Stimulated activated CD4-positive, alpha-beta T cell treated with anti-CD3 and anti-CD28 coated beads, TNF-alpha, amount 100 ng/mL, for 4 hours (primary cell): ENCODE results near the gene MAPT.

Experiments used
- DNase-seq, 3 experiments: peaks; one replicate each; pipeline ENCODE4 v3.0.0-alpha.2; 2020; ENCODE audit warnings: low read depth in 3 of 3

The MAPT gene

DNA sequence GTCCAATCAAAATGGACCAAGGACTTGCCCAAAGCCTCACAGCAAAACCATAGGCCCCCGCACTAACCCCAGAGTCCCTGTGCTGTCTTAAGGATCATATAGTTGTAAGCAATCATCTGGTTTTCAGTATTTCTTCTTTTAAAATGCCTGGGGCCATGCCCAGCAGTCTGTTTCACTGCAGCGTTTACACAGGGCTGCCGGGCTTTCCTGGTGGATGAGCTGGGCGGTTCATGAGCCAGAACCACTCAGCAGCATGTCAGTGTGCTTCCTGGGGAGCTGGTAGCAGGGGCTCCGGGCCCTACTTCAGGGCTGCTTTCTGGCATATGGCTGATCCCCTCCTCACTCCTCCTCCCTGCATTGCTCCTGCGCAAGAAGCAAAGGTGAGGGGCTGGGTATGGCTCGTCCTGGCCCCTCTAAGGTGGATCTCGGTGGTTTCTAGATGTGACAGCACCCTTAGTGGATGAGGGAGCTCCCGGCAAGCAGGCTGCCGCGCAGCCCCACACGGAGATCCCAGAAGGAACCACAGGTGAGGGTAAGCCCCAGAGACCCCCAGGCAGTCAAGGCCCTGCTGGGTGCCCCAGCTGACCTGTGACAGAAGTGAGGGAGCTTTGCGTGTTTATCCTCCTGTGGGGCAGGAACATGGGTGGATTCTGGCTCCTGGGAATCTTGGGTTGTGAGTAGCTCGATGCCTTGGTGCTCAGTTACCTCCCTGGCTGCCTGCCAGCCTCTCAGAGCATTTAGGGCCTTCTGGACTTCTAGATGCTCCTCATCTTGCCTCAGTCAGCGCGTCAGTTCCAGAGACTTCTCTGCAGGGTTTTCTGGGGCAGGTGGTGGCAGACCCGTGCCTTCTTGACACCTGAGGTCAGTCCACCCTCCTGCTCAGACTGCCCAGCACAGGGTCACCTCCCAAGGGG lies 79.8 kb downstream of the MAPT start:
- no peak for DNase-seq

DNA sequence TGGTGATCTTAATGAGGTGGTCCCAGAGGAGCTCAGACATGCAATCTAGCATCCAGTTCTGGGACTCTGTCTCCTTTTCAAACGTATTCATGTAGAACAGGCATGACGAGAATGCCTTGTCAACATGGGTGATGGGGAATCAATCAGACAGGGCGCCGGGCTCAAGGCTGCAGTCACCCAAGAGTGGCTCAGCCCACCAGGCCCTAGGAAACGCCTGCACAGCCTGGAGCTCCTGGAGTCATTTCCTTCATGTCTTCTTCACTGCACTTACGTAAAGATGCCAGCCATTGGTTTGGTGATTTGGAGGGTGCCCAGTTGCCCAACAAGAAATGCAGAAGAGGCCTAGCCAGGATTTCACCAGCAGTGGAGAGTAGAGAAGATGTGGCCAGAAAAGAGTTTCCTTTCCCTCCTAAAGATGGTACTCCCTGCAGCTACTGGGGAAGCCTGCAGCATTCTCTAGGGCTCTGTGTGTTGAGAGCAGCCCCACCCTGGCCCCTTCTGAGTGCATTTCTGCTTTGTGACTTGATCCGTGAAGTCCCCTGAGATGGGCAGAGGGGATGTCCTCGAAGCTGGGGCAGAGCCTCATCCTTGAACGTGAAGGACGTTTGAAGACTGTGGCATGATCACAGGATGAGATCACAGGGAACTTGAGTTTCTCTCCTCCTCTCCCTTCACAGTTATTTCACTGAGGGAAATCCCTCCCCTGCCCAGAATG lies 80.7 kb downstream of the MAPT start:
- DNase-seq = no peak

DNA sequence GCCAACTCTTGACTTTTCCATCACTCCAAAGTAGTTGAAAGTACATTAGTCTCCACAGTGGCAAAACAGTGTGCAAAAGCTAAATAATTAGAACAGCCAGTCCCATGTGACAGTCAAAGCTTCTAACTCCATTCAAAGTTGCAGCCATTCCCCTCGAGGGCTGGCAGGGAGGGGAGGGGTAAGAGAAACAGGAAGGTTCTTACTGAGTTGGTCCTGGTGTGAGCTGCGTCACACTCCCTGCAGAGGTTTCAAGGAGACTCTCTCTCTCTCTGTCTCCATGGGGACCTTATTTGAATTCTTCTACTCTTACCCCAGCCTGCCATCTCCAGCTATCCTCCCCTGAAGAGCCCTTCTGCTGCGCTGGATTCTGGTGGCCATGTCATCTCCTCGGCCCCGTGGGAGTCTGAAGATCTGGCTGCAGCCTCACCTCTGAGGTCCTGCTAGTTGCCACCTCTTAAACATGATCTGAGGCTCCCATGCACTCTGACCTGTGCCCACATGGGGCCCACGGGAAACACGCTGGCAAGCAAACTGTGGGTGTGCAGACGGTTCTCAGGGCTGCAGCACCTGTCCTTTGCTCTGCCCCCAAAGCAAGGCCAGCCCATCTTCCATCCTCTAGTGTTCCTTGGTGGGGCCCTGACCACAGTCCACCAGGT lies 81.4 kb downstream of the MAPT start:
- DNase-seq = no peak

DNA sequence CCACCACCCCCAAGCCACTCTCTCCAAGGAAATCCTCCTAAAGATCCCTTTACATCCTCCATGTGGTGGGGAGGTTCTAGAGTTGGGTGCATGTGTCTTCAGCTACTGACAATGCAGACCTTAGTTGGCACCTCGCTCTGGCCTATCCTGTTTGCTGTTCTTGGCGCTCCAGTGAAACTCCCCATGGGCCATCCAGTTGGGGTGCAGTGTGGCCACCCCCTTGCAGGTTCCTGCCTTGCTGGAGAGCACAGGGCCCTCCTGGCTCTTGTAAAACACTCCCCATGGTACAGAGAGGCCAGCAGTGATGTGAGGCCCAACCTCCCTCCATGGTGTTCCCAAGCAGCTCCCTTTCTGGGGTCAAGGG lies 82.0 kb downstream of the MAPT start:
- DNase-seq = no peak

DNA sequence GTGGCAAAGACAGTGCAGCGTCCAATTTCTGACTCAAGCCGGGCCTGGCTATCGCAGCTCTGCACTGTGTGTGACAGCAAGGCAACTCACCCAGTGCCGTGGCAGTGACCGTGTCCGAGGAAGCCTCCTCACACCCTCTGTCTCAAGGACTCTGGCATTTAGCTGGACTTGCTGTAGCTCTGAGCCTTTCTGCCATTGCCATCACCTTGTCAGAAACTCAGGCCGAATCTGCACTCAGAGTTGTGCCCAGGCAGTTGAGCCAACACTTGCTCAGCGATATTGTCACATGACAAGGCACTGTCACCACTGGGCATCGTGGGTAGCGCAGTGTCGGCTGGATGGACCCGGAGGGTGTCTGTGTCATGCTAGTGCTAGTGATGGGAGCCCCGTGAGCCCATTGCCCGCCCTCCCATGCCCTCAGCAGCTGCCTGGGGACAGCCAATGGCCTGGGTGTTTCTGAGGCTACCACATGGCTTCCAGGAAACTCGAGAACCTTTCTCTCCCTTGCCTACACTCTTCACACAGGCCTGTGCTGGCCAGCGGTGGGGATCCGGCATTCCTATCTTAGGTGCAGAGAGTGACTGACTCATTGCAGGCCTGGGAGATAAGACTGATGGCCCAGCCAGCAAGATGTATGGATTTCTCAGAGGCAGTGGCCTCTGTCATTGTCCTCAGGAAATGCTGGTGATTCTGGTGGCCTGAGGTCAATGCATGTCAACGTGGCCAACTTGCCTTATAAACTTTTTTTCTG lies 82.6 kb downstream of the MAPT start:
- no peak for DNase-seq

DNA sequence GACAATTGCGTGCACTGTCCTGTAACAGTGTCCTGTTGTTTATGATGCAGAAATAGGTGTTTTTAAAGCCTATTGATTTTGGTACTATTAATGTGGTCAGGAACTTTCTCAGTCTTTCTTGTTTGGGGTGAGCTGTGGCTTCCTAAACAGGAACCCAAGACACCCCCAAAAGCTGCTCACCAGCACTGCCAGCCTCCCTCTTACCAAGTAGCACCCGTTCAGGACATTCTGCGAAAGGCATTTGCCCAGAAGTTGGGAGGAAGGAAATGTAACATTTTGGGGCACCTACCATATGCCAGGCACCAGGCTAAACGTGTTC lies 83.1 kb downstream of the MAPT start:
- DNase-seq = no peak

DNA sequence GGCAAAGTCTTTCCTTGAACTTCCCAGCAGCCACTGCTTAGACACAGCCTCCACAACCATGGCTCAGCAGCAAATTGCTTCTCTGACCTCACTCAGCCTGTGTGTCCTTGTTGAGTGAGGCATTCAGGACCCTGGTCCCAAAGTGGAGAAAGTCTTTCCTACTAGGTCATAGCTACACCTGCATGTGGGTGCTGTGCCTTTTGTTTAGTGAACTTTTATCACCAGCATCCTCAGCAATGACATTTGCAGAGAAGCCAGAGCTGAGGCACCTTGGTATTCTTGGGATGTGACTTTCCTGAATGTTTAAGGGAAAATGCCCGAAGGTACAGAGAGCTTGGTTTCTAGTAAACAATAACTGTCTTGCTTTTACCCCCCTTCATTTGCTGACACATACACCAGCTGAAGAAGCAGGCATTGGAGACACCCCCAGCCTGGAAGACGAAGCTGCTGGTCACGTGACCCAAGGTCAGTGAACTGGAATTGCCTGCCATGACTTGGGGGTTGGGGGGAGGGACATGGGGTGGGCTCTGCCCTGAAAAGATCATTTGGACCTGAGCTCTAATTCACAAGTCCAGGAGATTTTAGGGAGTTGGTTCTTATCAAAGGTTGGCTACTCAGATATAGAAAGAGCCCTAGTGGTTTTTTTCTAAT lies 83.7 kb downstream of the MAPT start:
- no peak for DNase-seq

DNA sequence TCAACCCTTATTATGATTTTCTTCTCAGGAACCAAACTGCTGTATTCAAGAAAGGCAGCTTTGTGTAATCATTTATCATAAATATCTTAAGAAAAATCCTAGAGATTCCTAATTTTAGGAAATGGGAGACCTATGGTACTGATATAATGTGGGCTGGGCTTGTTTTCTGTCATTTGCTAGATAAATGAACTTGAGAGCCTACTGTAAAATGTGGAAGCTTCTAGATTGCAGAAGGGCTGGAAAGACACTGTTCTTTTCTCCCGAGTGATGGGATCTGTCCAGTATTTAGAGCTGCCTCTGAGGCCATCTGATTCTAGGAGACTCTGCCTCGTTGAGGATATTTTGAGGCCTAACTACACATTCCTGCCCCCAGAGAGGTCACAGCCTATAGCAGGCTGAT lies 84.8 kb downstream of the MAPT start:
- no peak for DNase-seq

DNA sequence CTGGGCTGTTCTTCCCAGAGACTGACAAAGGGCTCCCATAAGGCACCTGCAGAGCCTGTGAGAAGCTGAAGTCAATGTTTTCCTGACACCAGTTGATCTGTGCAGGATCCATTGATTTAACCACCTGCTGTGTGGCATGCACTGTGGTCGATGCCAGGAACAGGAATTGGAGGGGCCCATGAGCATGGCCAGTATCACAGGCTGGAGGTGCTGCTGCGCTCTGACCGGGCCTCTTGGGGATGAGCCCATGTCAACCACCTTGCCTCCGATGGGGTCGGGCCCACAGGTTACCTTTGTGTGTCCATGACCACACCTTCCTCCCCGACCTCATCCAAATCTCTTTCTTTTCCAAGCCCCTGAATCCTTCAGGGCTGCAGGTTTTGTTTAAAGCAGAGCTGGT lies 86.5 kb downstream of the MAPT start:
- no peak for DNase-seq

DNA sequence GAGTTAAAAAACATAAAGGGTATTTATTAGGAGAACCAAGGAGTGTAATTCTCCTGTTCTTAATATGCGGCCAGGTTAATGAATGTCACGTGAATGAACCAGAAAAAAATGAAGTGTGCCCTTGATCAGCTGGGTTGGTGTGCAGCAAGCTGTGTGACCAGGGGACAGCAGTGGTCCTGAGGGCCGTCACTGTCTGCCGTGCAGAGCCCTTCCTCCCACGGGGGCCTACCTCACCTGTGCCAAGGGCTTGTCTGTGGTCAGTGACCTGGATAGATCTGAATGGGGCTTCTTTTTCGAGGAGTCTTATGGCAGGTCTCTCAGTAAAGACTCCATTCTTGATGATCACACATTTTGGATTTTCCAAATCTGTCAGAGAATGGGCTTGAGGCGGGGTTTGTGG lies 87.0 kb downstream of the MAPT start:
- no peak for DNase-seq

DNA sequence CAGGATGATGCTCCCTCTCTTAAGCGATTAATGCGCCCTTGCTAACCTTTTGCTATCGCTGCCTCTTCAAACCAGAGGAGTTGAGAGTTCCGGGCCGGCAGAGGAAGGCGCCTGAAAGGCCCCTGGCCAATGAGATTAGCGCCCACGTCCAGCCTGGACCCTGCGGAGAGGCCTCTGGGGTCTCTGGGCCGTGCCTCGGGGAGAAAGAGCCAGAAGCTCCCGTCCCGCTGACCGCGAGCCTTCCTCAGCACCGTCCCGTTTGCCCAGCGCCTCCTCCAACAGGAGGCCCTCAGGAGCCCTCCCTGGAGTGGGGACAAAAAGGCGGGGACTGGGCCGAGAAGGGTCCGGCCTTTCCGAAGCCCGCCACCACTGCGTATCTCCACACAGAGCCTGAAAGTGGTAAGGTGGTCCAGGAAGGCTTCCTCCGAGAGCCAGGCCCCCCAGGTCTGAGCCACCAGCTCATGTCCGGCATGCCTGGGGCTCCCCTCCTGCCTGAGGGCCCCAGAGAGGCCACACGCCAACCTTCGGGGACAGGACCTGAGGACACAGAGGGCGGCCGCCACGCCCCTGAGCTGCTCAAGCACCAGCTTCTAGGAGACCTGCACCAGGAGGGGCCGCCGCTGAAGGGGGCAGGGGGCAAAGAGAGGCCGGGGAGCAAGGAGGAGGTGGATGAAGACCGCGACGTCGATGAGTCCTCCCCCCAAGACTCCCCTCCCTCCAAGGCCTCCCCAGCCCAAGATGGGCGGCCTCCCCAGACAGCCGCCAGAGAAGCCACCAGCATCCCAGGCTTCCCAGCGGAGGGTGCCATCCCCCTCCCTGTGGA lies 88.6 kb downstream of the MAPT start:
- DNase-seq = no peak

DNA sequence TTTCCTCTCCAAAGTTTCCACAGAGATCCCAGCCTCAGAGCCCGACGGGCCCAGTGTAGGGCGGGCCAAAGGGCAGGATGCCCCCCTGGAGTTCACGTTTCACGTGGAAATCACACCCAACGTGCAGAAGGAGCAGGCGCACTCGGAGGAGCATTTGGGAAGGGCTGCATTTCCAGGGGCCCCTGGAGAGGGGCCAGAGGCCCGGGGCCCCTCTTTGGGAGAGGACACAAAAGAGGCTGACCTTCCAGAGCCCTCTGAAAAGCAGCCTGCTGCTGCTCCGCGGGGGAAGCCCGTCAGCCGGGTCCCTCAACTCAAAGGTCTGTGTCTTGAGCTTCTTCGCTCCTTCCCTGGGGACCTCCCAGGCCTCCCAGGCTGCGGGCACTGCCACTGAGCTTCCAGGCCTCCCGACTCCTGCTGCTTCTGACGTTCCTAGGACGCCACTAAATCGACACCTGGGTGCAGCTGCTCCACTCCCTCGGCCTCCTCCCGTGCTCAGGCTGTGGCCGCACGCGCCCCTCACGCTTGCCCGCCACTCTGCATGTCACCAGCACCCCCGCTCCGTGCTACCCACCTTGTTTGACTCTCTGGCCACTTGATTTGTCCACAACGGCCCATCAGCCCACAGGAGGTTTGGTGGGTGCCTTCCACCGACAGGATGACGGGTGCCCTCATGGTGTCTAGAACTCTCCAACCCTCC lies 89.4 kb downstream of the MAPT start:
- no peak for DNase-seq

DNA sequence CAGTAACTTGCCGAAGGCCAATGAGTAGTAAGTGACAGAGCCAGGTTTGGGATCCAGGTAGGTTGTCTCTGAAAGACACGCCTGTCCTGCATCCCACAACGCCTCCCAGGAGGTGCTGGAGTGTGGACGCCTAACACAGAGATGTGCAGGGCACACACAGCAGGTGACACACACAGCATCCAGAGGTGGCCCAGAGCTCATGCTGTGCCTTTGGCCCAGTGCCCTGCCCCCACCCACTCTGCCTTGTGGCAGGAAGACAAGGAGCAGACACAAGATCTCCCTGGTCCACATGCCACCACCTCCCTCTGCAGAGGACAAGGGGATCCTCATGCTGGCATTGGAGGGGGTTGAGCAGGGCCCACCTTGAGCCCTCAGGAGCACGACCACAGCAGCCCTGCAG lies 90.0 kb downstream of the MAPT start:
- no peak for DNase-seq

DNA sequence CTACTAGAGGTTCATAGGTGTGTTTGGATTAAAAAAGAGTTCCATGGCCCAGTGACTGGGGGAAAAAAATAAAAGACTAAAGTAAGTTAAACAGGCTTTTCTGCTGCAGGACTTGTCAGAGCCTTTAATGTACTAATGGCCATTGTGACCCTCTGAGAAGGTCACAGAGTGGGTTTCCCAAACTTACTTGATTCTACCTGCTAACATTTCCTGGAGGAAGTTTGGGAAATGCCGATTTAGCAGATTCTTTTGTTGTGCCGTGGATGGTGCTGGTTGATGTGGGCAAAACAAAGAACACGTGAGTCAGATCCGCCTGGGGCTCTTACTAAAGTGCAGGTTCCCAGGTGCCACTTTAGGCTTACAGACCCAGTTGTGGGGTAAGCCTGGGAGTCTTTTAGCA lies 91.1 kb downstream of the MAPT start:
- no peak for DNase-seq

DNA sequence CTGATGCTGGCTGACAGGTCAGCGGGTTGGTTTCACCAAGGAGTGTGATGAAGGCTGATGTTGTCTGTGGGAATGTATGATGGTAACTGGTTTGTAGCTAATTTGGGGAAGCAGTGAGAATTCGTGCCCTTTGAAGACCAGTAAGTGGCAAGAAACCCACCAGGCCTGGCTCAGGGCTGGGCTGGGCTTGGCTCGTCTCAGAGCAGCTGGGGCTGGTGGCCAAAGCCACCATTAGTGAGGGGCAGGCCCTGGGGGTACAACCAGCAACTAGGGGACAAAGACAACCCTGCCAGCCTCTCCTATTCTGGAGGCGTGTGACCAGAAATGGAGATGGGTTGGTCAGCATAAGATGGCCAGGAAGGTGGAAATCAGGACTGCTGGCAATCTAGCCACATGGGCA lies 91.7 kb downstream of the MAPT start:
- no peak for DNase-seq

DNA sequence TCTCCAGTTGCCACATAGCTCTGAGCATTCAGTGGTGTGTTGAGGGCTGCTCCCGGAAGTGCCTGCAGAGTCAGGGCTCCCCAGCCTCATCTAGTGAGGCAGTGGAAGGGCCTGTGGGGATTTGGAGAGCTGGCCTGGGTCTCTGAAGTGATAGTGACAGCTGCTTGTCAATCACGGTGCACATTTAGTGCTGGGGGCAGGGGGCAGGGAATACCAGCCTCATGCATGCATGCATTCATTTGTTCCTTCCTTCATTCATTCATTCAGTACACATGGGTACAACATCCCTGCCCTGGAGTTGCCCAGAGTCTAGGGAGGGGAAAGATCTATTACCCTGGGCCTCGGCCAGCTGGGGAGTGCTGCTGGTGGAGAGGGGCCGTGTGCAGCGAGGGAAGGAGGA lies 93.4 kb downstream of the MAPT start:
- no peak for DNase-seq

DNA sequence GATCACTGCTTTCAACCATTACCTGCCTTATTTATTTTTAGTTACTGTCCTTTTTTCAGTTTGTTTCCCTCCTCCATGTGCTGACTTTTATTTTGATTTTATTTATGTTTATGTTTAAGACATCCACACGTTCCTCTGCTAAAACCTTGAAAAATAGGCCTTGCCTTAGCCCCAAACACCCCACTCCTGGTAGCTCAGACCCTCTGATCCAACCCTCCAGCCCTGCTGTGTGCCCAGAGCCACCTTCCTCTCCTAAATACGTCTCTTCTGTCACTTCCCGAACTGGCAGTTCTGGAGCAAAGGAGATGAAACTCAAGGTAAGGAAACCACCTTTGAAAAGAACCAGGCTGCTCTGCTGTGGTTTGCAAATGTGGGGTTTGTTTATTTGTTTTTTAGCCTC lies 95.4 kb downstream of the MAPT start:
- DNase-seq = no peak

DNA sequence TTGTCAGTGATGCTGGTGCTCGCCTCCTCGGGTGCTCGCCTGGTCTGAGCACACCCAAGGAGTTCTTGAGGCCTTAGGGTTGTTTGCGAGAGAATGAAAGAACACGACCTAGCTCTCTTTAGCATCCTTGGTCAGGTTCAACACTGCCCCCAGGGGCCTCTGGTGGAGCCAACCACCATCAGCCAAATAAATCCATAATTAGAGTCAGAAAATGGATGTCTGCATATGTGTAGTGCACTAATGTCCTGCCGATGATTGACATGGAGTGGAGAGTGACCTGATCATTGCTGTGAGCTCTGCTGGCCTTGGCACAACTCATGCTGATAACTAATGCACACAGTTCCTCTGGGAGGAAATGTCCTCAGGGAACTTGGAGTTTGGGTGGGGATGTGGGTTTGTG lies 96.5 kb downstream of the MAPT start:
- DNase-seq = no peak

DNA sequence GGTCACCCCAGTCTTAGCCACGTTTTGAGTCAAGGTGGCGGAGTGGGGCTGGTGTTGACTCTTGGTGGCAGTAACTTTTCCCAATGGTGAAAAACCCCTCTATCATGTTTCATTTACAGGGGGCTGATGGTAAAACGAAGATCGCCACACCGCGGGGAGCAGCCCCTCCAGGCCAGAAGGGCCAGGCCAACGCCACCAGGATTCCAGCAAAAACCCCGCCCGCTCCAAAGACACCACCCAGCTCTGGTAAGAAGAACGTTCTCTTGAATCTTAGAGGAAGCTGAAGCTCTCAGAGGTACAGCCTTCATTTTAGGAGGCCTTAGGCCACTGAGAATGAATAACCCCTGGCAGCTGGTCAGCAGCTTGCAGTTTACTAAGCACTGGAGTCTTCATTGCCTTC lies 97.0 kb downstream of the MAPT start:
- no peak for DNase-seq

DNA sequence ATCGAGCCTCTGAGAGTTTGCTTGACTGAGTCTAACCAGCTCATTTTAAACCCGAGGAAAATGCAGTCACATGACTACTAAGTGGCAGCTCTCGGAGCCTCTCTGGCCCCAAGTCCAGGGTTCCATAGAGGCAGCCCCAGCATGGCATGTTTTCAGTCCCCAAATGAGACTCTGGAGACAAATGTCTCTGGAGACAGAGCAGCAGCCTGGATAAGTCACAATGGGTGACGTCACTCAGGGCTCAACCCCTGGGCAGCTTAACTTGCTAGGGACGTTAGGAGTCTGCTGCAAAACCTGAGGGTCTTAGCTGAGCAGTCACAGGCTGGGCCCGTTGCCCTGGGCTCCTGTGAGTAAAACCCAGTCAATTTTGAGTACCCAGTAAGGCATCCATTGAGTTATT lies 97.8 kb downstream of the MAPT start:
- no peak for DNase-seq
